GM06990 (cell line): ENCODE measurements around the gene TMEM92.
"Not testable (repeated sequence)": the region's sequence is repeated elsewhere in the genome, so short reads cannot be mapped to it uniquely, and the experiment has no call there.

ENCODE experiments used
- DNase-seq: peaks from one replicate; pipeline ENCODE4 v3.0.0-alpha.2; 2011; ENCODE audit not compliant: insufficient read length; ENCODE audit errors: extremely low read depth
- H3K27me3 ChIP-seq: replicated peaks from 2 replicates; pipeline ENCODE4 v1.6.0; 2011; ENCODE audit warnings: low read length; ENCODE audit not compliant: control insufficient read depth, insufficient read depth
- H3K36me3 ChIP-seq: 2 replicates; pipeline ENCODE4 v1.5.1; 2011; ENCODE audit warnings: low read length; ENCODE audit not compliant: control insufficient read depth, insufficient read depth
- H3K4me3 ChIP-seq: replicated peaks from 2 replicates; pipeline ENCODE4 v1.5.1; 2011; ENCODE audit warnings: low read depth, mild to moderate bottlenecking, control low read depth, low read length
- TF ChIP-seq, protein P1 (sequence below): IDR thresholded peaks from 2 replicates; pipeline ENCODE4 v1.5.1; 2011; ENCODE audit warnings: low read length, control low read depth, mild to moderate bottlenecking, inconsistent platforms; ENCODE audit not compliant: insufficient read depth, poor library complexity, severe bottlenecking

TMEM92 gene

DNA sequence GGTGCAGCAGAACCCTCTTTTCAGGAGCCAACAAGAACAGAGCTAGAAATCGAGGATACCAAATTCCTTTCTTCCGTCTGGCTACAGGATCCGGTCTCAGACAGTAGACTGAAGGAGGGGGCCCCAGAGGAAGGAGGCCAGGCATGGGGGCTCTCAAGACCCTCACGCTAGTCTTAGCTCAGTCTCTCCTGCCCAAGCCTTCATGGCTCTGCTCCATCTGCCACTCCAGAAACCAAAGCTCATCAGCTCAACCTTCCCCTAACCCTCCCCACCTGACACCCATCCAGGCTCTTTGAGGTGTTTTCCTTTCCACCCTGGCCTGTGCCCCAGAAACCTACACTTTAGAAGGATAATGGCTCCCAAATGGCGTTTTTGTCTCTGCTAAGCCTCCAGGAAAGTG, 6.2 kb upstream of the TMEM92 start:
- no peaks in the 10 kb centered on the region for H3K36me3 ChIP-seq
- H3K27me3 ChIP-seq = peaks cover under 1% of the 10 kb centered on the region; the same call in 1 of the 2 replicates
- H3K4me3 ChIP-seq = no peak overlapping the region
- DNase-seq = no peak
- TF ChIP-seq, protein P1, sequence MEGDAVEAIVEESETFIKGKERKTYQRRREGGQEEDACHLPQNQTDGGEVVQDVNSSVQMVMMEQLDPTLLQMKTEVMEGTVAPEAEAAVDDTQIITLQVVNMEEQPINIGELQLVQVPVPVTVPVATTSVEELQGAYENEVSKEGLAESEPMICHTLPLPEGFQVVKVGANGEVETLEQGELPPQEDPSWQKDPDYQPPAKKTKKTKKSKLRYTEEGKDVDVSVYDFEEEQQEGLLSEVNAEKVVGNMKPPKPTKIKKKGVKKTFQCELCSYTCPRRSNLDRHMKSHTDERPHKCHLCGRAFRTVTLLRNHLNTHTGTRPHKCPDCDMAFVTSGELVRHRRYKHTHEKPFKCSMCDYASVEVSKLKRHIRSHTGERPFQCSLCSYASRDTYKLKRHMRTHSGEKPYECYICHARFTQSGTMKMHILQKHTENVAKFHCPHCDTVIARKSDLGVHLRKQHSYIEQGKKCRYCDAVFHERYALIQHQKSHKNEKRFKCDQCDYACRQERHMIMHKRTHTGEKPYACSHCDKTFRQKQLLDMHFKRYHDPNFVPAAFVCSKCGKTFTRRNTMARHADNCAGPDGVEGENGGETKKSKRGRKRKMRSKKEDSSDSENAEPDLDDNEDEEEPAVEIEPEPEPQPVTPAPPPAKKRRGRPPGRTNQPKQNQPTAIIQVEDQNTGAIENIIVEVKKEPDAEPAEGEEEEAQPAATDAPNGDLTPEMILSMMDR = no peak

DNA sequence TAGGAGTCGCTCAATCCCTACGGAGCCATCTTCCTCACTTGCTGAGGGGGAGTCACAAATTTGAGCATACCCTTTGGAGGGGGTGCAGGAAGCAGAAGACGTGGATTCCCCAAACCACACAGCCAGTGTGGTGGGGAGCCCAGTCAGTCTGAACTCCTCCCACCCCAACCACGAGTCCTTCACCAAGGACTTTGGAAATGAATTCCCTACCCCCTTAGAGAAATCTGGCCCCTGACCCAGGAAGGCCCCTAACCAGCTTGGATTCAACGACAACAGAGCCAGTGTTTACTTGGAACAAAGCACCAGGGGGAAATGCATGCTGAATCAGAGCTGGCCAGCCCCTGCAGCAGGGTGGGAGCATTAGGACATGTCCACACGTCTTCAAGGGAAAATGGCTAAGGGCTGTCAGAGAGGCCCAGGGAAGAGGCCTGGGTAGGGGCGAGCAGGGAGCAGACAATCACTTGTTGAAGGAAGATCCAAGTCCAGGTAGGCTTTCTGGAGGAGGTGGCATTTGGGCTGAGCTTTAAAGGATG, 5.5 kb upstream of the TMEM92 start:
- Histone ChIP-seq H3K27me3 (no peaks in the 10 kb centered on the region; the same call in 1 of the 2 replicates), H3K4me3 (no peak overlapping the region), H3K36me3 (no peaks in the 10 kb centered on the region)
- TF ChIP-seq, protein P1 = no peak
- DNase-seq = no peak

DNA sequence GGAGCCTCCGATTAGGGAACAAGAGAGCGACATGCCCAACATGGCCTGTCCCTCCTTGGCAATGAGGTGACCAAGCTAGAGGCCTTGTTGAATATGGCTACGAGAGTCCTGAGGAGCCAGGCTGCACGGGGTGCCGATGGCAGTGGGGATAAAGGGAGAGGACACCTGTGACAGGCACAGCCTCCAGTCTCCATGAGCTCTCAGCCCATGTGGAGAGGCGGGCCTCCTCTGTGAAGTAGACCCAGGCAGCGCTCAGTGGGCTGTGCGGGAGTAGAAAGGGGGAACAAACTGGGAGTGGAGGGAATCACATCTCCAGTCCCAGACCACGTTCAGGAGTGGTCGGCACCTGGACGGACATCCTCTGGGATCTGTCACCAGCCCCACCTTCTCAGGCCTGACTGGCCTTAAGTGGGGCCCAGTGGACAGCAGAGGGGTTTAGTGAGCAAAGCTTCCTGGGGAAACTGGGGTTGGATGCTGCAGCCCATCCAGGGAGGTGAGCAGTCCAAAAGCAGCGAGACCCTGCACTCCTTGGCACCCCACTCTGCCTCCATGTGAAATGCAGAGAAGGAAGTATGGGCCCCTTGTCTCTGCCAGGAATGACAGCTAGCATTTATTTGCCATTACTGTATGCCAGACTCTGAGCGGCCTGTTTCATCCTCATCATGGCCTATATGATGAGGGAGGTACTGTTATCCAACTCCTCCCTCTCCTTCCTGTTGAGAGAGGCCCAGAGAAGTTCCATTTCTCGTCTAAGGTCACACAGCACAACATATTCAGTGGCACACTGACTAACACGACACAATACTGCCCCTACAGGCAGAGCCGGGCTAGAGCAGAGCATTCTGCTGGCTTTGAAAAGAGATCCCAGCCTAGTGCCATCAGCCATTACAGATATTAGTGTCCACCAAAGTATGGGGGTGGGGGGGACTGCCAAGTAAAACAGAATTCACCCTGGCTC, 4.5 kb upstream of the TMEM92 start:
- H3K27me3 ChIP-seq = no peaks in the 10 kb centered on the region; the same call in 1 of the 2 replicates
- TF ChIP-seq, protein P1 = peak; percentile 87
- H3K36me3 ChIP-seq = no peaks in the 10 kb centered on the region
- DNase-seq = no peak
- no peak overlapping the region for H3K4me3 ChIP-seq

DNA sequence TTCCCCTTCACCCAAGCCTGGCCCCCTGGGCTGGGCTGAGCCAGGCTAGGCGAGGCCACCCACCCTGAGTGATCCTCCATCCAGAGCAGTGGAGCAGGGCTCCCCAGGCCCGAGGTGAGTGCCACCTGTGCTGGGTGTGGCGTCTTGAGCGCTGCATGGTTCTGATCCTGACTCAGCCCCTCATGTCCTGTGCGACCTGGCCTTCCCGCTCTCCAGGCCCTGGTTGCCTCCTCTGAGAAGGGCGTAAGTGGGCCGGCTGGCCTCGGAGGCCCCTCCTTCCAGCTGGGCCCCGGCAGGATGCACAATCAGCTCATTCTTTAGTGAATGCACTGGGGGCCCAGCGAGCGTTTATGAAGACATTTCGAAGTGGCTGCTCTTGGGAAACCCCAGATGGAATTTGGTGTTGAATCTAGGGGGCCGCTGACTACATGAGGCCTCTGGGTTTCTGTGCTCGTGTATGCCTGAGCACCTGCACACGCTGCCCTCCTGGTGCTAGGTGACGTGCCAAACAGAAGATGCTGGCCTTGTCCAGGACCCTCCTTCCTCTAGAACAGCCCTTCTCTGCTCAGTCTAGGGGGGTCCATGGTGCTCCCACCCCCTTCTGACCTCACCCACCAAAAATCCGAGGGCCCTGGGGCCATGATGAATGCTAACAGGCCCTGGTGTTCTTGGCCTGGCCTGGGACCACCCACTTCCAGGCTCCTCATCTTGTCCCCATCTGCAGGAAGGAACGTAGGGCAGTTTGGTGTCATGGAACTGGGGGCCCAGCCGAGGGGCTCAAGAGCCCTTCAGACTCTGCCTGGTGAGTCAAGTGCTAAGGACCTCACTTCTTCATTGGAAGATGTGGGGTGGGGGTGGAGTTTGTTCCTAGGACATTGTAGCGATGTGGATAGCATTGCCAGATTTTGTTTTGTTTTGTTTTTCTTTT, 3.6 kb upstream of the TMEM92 start:
- no peaks in the 10 kb centered on the region for H3K36me3 ChIP-seq
- TF ChIP-seq, protein P1 = no peak
- H3K27me3 ChIP-seq = no peaks in the 10 kb centered on the region; the same call in 1 of the 2 replicates
- DNase-seq = no peak
- no peak overlapping the region for H3K4me3 ChIP-seq

DNA sequence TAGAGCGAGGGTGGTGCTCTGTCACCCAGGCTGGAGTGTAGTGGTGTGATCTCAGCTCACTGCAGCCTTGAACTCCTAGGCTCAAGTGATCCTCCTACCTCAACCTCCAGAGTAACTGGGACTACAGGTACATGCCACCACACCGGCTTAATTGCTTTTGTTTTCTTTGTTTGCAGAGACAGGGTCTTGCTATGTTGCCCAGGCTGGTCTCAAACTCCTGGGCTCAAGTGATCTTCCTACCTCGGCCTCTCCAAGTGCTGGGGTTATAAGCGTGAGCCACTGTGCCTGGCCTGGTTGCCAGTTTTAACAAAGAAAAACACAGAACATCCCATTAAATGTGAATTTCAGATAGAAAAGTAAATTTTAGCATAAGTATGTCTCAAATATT, 2.9 kb upstream of the TMEM92 start:
- H3K36me3 ChIP-seq, H3K27me3 ChIP-seq, H3K4me3 ChIP-seq, DNase-seq: not testable (repeated sequence)
